Thoracic aorta (tissue), 2 donors: Measurements from ENCODE around the gene SLC22A2. TPM values are rescaled to one million over a fixed set of nuclear protein-coding genes. Genes with fewer than 3 reads are reported as not detected.

Experiments
- ATAC-seq: fragments of 150-250 bp; one replicate; pipeline ENCODE4 v1.8.0; 2017; ENCODE audit warnings: low read depth; ENCODE audit not compliant: insufficient number of reproducible peaks, low FRiP score
- DNase-seq: peaks from one replicate; pipeline ENCODE4 v3.0.0-alpha.2; 2020; ENCODE audit warnings: low spot score
- H3K27ac ChIP-seq, 2 donors: fragments of 200-600 bp; sonication (generic); 1 replicate in 1 of 2; 2 replicates in 1 of 2; pipeline ENCODE4 v1.5.1; 2016; ENCODE audit warnings: mild to moderate bottlenecking in 2 of 2, moderate library complexity in 2 of 2
- H3K27me3 ChIP-seq: fragments of 200-600 bp; sonication (generic); replicated peaks from 2 replicates; pipeline ENCODE4 v1.6.0; 2016; ENCODE audit warnings: mild to moderate bottlenecking; ENCODE audit not compliant: insufficient read depth
- H3K36me3 ChIP-seq: fragments of 200-600 bp; sonication (generic); one replicate; pipeline ENCODE4 v1.5.1; 2016
- H3K4me1 ChIP-seq, 2 donors: fragments of 200-600 bp; sonication (generic); 1 replicate in 1 of 2; 2 replicates in 1 of 2; pipeline versions ENCODE4 v1.5.1 to v1.6.0; 2016; ENCODE audit warnings: low read depth in 2 of 2, mild to moderate bottlenecking in 1 of 2; ENCODE audit not compliant: control insufficient read depth in 1 of 2
- H3K4me3 ChIP-seq: fragments of 200-600 bp; sonication (generic); 2 replicates; pipeline ENCODE4 v1.5.1; 2016; ENCODE audit warnings: mild to moderate bottlenecking
- H3K9me3 ChIP-seq: fragments of 200-600 bp; sonication (generic); 2 replicates; pipeline ENCODE4 v1.5.1; 2016
- CTCF ChIP-seq: fragments of 200-600 bp; sonication (generic); IDR thresholded peaks from one replicate; pipeline ENCODE4 v1.5.1; 2019; ENCODE audit warnings: antibody characterized with exemption
- total RNA-seq, 2 donors: library from RNA; depleted of rRNA; stranded (reverse); fragments of >200 nt; gene quantifications; one replicate each; pipeline versions ENCODE4 v1.1.0 to v1.2.3, GENCODE V29; 2016

Gene SLC22A2
- total RNA-seq, 2 donors from 2014 or later: not detected

GRCh38 chr6:160203076-160203475 lies 55.5 kb downstream of the SLC22A2 start:
- Histone ChIP-seq H3K9me3 (peaks cover 2% of the 10 kb centered on the region), H3K27ac (peak overlapping the region; percentile 49 to 50), H3K36me3 (no peaks in the 10 kb centered on the region), H3K4me3 (no peak overlapping the region), H3K27me3 (no peaks in the 10 kb centered on the region), H3K4me1 (peaks cover 11 to 19% of the 10 kb centered on the region in 2 donors)
- ATAC-seq (no peak), DNase-seq (no peak)
- TF ChIP-seq CTCF: no peak

GRCh38 chr6:160202411-160202810 lies 56.2 kb downstream of the SLC22A2 start:
- no peak for ATAC-seq
- TF ChIP-seq CTCF: no peak
- peaks cover under 1% of the 10 kb centered on the region for H3K9me3 ChIP-seq

GRCh38 chr6:160201061-160201460 lies 57.6 kb downstream of the SLC22A2 start:
- peak overlapping the region in 1 of 2 donors; percentile 1 for H3K27ac ChIP-seq
- no peak for DNase-seq
- no peak for ATAC-seq
- TF ChIP-seq CTCF: no peak
- H3K9me3 ChIP-seq: no peaks in the 10 kb centered on the region
- no peaks in the 10 kb centered on the region for H3K36me3 ChIP-seq
- H3K4me1 ChIP-seq: peaks cover 11 to 19% of the 10 kb centered on the region in 2 donors
- no peaks in the 10 kb centered on the region for H3K27me3 ChIP-seq
- H3K4me3 ChIP-seq: no peak overlapping the region

More at GRCh38 chr6:160202411-160202810, 56.2 kb downstream of the SLC22A2 start:
- H3K36me3 ChIP-seq: no peaks in the 10 kb centered on the region
- no peak for DNase-seq
- no peaks in the 10 kb centered on the region for H3K27me3 ChIP-seq
- H3K4me3 ChIP-seq: no peak overlapping the region
- H3K4me1 ChIP-seq: peaks cover 11 to 19% of the 10 kb centered on the region in 2 donors
- peak overlapping the region in 1 of 2 donors; percentile 56 for H3K27ac ChIP-seq

- ATAC-seq (no peak), DNase-seq (no peak)
- no peaks in the 10 kb centered on the region for H3K27me3 ChIP-seq
- H3K27ac ChIP-seq: no peak overlapping the region
- H3K36me3 ChIP-seq: no peaks in the 10 kb centered on the region
- H3K4me3 ChIP-seq: no peak overlapping the region
- peaks cover 18% of the 10 kb centered on the region for H3K9me3 ChIP-seq
- H3K4me1 ChIP-seq: peaks cover 11 to 18% of the 10 kb centered on the region in 2 donors
- TF ChIP-seq CTCF: no peak
These were observed 59.9 kb downstream of the SLC22A2 start for GRCh38 chr6:160198606-160199211.

- no peaks in the 10 kb centered on the region for H3K36me3 ChIP-seq
- TF ChIP-seq CTCF: no peak
- H3K27ac ChIP-seq: no peak overlapping the region
- no peak overlapping the region for H3K4me3 ChIP-seq
- H3K9me3 ChIP-seq: peaks cover 29% of the 10 kb centered on the region
- DNase-seq (no peak), ATAC-seq (no peak)
- H3K4me1 ChIP-seq: peaks cover 3 to 8% of the 10 kb centered on the region in 2 donors
- no peaks in the 10 kb centered on the region for H3K27me3 ChIP-seq
These were observed 61.0 kb downstream of the SLC22A2 start for GRCh38 chr6:160197662-160198061.
